Right lobe of liver (tissue), 6 donors: ENCODE data around the gene IFT27. TPM values are rescaled to one million over a fixed set of nuclear protein-coding genes. Genes with fewer than 3 reads are reported as not detected.

Source experiments
- ATAC-seq, 4 donors: fragments of 200-7000 bp; cut with Tn5 transposase; one replicate each; pipeline ENCODE4 v1.9.1; 2020; ENCODE audit warnings: mild to moderate bottlenecking in 4 of 4, moderate library complexity in 4 of 4
- DNase-seq, 3 donors: peaks; one replicate each; pipeline ENCODE4 v3.0.0-alpha.2; 2020
- H3K27ac ChIP-seq, 3 donors: fragments of 200-600 bp; one replicate each; pipeline ENCODE4 v1.8.0; 2022
- H3K27me3 ChIP-seq, 2 donors: fragments of 200-600 bp; one replicate each; pipeline ENCODE4 v1.8.0; 2022
- H3K36me3 ChIP-seq, 4 donors: fragments of 200-600 bp; sonication (generic) in 1 of 4; one replicate each; pipeline versions ENCODE4 v1.5.1 to v1.8.0; 2017 to 2022; ENCODE audit warnings: control low read depth in 1 of 4
- H3K4me1 ChIP-seq, 4 donors: fragments of 200-600 bp; sonication (generic) in 1 of 4; one replicate each; pipeline versions ENCODE4 v1.5.1 to v1.8.0; 2017 to 2022; ENCODE audit warnings: control low read depth in 1 of 4
- H3K4me3 ChIP-seq, 3 donors: fragments of 200-600 bp; one replicate each; pipeline ENCODE4 v1.8.0; 2022
- H3K9me3 ChIP-seq, 4 donors: fragments of 200-600 bp; sonication (generic) in 1 of 4; one replicate each; pipeline versions ENCODE4 v1.5.1 to v1.8.0; 2017 to 2022; ENCODE audit warnings: control low read depth in 1 of 4
- POLR2A ChIP-seq: fragments of 450-650 bp; IDR thresholded peaks from one replicate; pipeline ENCODE4 v1.6.1; 2017; ENCODE audit warnings: antibody characterized with exemption, mild to moderate bottlenecking
- WGBS: methylation state at CpG from one replicate; pipeline ENCODE4 v1.1.6; 2018; ENCODE audit warnings: low coverage, low lambda C conversion rate; ENCODE audit not compliant: insufficient coverage; ENCODE audit errors: missing lambda C conversion rate; 5-methylcytosine and 5-hydroxymethylcytosine counted together
- intact Hi-C, 2 donors: fragments of 100-400 bp; cut with DNase I; formaldehyde crosslinking; loops; one replicate each; pipeline versions ENCODE4 v1.11.2 to v1.14.1; 2022
- total RNA-seq, 6 experiments: library from RNA; depleted of rRNA in 2 of 6; stranded (reverse); fragments of >200 nt in 2 of 6; fragmentation: NEBNext Ultra II Directional in 3 of 6; extraction: Animal tissue kit (Norgen Biotek cat#: 25700) in 3 of 6; gene quantifications; one replicate each; pipeline versions ENCODE4 v1.1.0 to v1.2.4, GENCODE V29; 2016 to 2023
- TF ChIP-seq, protein P1 (sequence below), 4 donors: fragments of 200-600 bp in 3 of 4; fragments of 450-650 bp in 1 of 4; IDR thresholded peaks; one replicate each; pipeline versions ENCODE4 v1.5.1 to v1.8.0; 2016 to 2022; ENCODE audit warnings: antibody characterized with exemption in 4 of 4, mild to moderate bottlenecking in 2 of 4
- donor health status: DM: no; HTN: yes; CAD: no.
- donor health status: DM: no; HTN: no; CAD: no.
- donor health status: DM: no; HTN: no; CAD: no.
- donor health status: DM: no; HTN: yes; CAD: no.
- donor health status: DM: no; HTN: yes; CAD: no.

IFT27 gene
- total RNA-seq, 6 experiments from 2014 or later: 10.3 to 17.4 (median 14.8) TPM

GRCh38 chr22:36725366-36726006 is 50.4 kb downstream of the IFT27 start:
- intact Hi-C loops: no loop called here
- peak in 1 of 3 donors; percentile 32 for DNase-seq

GRCh38 chr22:36724836-36725235 is 51.1 kb downstream of the IFT27 start:
- Histone ChIP-seq H3K9me3 (no peaks in the 10 kb centered on the region), H3K27ac (no peak overlapping the region), H3K4me1 (no peaks in the 10 kb centered on the region), H3K4me3 (no peak overlapping the region), H3K36me3 (no peaks in the 10 kb centered on the region), H3K27me3 (no peaks in the 10 kb centered on the region)
- DNase-seq (no peak), ATAC-seq (no peak)
- no peak for TF ChIP-seq POLR2A
- TF ChIP-seq, protein P1, sequence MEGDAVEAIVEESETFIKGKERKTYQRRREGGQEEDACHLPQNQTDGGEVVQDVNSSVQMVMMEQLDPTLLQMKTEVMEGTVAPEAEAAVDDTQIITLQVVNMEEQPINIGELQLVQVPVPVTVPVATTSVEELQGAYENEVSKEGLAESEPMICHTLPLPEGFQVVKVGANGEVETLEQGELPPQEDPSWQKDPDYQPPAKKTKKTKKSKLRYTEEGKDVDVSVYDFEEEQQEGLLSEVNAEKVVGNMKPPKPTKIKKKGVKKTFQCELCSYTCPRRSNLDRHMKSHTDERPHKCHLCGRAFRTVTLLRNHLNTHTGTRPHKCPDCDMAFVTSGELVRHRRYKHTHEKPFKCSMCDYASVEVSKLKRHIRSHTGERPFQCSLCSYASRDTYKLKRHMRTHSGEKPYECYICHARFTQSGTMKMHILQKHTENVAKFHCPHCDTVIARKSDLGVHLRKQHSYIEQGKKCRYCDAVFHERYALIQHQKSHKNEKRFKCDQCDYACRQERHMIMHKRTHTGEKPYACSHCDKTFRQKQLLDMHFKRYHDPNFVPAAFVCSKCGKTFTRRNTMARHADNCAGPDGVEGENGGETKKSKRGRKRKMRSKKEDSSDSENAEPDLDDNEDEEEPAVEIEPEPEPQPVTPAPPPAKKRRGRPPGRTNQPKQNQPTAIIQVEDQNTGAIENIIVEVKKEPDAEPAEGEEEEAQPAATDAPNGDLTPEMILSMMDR (IDR thresholded peaks at IDR 0.05): no peak
- intact Hi-C loops: no loop called here
- 60% methylated on average over 1 of the region's 4 CpGs for WGBS

More at GRCh38 chr22:36725366-36726006, 50.4 kb downstream of the IFT27 start:
- H3K27me3 ChIP-seq: no peaks in the 10 kb centered on the region
- no peak for ATAC-seq
- no peak overlapping the region for H3K4me3 ChIP-seq
- no peaks in the 10 kb centered on the region for H3K4me1 ChIP-seq
- no peaks in the 10 kb centered on the region for H3K9me3 ChIP-seq
- TF ChIP-seq POLR2A: no peak
- TF ChIP-seq, protein P1 (IDR thresholded peaks at IDR 0.05): no peak
- WGBS: 61% methylated on average over 9 of the region's 24 CpGs
- no peak overlapping the region for H3K27ac ChIP-seq
- H3K36me3 ChIP-seq: no peaks in the 10 kb centered on the region

GRCh38 chr22:36722055-36722454 is 53.9 kb downstream of the IFT27 start:
- Histone ChIP-seq H3K4me1 (no peaks in the 10 kb centered on the region), H3K27ac (no peak overlapping the region), H3K4me3 (no peak overlapping the region), H3K9me3 (no peaks in the 10 kb centered on the region), H3K27me3 (no peaks in the 10 kb centered on the region), H3K36me3 (no peaks in the 10 kb centered on the region)
- no peak for DNase-seq
- no peak for TF ChIP-seq POLR2A
- TF ChIP-seq, protein P1 (IDR thresholded peaks at IDR 0.05): no peak
- ATAC-seq: no peak
- intact Hi-C loops: no loop called here

DNA sequence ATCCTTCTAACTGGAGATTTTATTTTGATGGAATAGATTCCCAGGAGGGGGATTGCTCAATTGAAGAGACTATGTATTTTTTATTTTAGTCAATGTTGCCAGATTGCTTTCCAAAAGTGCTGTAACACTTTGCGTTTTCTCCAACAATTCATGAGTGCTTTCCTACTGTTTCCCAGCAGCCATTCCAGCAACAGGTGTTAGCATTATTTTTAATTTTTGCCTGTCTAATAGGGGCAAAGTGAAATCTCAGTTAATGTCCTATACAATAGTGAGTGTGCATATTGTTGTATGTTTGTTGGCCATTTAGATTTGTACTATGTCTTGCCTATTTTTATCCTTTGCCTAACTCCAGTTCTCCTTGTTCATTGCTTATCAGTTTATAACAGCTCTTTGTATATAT is 60.3 kb downstream of the IFT27 start:
- no peaks in the 10 kb centered on the region for H3K36me3 ChIP-seq
- H3K27me3 ChIP-seq: no peaks in the 10 kb centered on the region
- no peak for ATAC-seq
- TF ChIP-seq POLR2A: no peak
- TF ChIP-seq, protein P1 (IDR thresholded peaks at IDR 0.05): no peak
- no peak overlapping the region for H3K27ac ChIP-seq
- WGBS: 90% methylated on average over 1 of the region's 1 CpG
- H3K4me3 ChIP-seq: no peak overlapping the region
- intact Hi-C loops: no loop called here
- H3K9me3 ChIP-seq: no peaks in the 10 kb centered on the region
- H3K4me1 ChIP-seq: no peaks in the 10 kb centered on the region
- no peak for DNase-seq

- TF ChIP-seq POLR2A: no peak
- TF ChIP-seq, protein P1 (IDR thresholded peaks at IDR 0.05): no peak
- no peak overlapping the region for H3K27ac ChIP-seq
- no peaks in the 10 kb centered on the region for H3K27me3 ChIP-seq
- DNase-seq (no peak), ATAC-seq (no peak)
- intact Hi-C loops: no loop called here
- no peaks in the 10 kb centered on the region for H3K4me1 ChIP-seq
- no CpG with 5 or more reads among the region's 2 CpGs for WGBS
- no peaks in the 10 kb centered on the region for H3K36me3 ChIP-seq
- H3K9me3 ChIP-seq: no peaks in the 10 kb centered on the region
- H3K4me3 ChIP-seq: no peak overlapping the region
These were observed 61.8 kb downstream of the IFT27 start for GRCh38 chr22:36714110-36714509.
